Islet precursor cell (in vitro differentiated cells): Measurements from ENCODE around the gene CSF3.
"Not testable (repeated sequence)": the region's sequence is repeated elsewhere in the genome, so short reads cannot be mapped to it uniquely, and the experiment has no call there.

Source experiments
- DNase-seq: peaks from one replicate; pipeline ENCODE4 v3.0.0-alpha.2; 2018

Gene CSF3

GRCh38 chr17:39999067-39999466 is 16.2 kb upstream of the CSF3 start:
- DNase-seq, result no peak

GRCh38 chr17:40000161-40000560 is 15.1 kb upstream of the CSF3 start:
- no peak for DNase-seq

GRCh38 chr17:40001335-40001734 is 13.9 kb upstream of the CSF3 start:
- DNase-seq, result not testable (repeated sequence)

- DNase-seq, result no peak
These were observed 11.2 kb upstream of the CSF3 start for GRCh38 chr17:40004072-40004471.

DNA sequence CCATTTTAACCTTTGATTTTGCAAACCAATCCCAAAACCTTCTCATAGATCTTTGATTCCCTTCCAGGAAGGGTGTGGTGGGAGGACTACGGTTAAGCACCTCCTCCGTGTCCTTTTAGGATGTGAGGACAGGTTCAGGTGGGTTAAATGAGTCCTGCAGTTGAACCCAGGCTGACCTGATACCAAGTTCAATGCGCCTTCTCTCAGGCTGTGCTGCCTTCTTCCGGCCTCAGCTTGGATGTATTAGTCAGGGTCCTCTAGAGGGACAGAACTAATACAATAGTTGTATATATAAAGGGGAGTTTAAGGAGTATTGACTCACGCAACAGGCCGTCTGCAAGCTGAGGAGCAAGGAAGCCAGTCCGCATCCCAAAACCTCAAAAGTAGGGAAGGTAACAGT is 10.5 kb upstream of the CSF3 start:
- no peak for DNase-seq

DNA sequence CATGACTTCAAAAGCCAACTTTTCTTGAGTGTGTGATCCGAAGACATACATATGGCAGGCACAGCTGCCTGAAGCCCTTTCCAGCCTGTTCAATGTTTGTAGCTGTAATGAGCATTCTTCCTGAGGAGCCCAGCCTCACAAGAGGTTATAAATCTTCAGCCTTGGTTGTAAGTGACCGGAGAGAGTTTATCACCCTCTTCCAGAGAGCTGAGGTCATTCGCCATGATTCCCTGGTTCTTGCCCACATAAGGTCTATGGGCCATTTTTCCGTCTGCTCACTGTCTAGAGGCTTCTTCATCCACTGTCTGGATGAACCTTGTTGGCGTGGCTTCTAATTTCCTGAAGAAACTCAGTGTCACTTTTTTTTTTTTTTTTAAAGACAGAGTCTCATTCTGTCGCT is 9.7 kb upstream of the CSF3 start:
- no peak for DNase-seq

DNA sequence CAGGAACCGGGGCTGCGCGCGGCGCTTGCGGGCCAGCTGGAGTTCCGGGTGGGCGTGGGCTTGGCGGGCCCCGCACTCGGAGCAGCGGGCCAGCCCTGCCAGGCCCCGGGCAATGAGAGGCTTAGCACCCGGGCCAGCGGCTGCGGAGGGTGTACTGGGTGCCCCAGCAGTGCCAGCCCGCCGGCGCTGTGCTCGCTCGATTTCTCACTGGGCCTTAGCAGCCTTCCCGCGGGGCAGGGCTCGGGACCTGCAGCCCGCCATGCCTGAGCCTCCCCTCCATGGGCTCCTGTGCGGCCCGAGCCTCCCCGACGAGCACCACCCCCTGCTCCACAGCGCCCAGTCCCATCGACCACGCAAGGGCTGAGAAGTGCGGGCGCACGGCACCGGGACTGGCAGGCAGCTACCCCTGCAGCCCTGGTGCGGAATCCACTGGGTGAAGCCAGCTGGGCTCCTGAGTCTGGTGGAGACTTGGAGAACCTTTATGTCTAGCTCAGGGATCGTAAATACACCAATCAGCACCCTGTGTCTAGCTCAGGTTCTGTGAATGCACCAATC is 4.2 kb upstream of the CSF3 start:
- not testable (repeated sequence) for DNase-seq

GRCh38 chr17:40012017-40012647 is 3.1 kb upstream of the CSF3 start:
- DNase-seq, result not testable (repeated sequence)

DNA sequence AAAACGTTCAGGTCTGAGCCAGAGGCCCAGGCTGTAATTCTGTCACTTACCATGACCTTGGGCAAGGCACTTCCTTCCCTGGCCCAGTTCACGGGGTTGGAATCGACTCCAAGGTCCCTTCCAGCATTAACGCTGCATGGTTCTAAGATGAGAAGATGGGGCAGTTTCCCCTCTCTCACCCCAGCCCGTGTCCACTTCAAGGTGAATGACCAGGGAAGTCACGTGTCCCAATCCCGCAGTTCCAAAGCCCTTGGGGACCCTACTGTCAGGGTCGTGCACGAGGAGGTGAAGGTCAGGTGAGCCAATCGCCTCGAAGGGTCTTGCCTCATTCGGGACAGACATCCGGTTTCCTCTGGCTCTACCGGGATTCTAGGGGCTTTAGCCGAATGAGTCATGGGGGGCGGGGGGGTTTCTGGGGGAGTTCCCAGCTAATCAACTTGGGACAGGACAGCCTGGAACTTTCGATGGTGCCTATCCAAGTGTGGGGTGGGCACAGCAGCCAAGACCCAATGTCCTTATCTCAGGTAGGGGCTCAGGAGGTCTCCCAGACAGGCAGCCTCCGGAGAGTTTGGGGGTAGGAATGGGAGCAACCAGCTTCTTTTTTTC is 762 bp upstream of the CSF3 start:
- no peak for DNase-seq

GRCh38 chr17:40015998-40016985 is 1.1 kb downstream of the CSF3 start:
- no peak for DNase-seq

DNA sequence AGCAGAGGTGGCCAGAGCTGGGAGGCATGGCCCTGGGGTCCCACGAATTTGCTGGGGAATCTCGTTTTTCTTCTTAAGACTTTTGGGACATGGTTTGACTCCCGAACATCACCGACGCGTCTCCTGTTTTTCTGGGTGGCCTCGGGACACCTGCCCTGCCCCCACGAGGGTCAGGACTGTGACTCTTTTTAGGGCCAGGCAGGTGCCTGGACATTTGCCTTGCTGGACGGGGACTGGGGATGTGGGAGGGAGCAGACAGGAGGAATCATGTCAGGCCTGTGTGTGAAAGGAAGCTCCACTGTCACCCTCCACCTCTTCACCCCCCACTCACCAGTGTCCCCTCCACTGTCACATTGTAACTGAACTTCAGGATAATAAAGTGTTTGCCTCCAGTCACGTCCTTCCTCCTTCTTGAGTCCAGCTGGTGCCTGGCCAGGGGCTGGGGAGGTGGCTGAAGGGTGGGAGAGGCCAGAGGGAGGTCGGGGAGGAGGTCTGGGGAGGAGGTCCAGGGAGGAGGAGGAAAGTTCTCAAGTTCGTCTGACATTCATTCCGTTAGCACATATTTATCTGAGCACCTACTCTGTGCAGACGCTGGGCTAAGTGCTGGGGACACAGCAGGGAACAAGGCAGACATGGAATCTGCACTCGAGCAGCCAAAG is 2.3 kb downstream of the CSF3 start:
- DNase-seq, result no peak

GRCh38 chr17:40018211-40019121 is 3.2 kb downstream of the CSF3 start:
- DNase-seq, result no peak

DNA sequence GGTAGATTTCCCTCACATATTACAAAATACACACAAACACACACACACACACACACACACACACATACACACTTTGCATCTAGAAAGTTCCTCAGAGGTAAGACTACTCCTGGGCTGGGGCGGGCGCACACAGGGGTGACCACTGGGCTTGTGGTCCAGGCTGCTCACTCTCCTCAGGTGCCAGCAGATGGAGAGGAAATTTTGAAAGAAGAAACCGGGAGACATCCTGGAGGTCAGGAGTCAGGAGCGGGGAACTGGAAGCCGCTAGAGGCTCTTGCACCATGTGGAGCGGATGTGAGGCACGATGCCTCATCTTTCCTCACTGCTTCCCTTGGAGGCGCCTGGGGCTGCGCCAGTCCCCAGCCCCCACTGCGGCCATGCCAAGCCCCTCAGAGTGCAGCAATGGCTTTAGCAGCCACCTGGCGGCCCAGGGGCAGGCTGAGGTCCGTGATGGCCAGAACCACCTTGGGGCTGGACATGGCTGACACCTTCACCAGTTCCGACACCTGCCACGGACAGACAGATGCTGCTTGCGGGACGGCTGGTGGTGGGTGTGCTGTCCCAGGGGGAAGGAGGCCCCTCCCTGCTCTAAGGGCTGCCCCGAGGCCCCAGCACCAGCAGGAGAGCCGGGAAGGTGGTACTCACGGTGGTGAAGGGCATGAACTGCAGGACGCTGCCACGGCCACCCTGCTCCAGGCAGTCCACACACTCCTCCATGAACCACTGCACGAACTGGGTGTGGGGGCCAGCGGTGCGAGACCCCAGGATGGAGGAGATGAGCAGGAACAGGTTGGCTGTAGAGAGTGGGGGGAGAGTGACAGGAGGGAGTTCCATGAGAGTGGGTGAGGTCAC is 4.1 kb downstream of the CSF3 start:
- DNase-seq, result no peak

DNA sequence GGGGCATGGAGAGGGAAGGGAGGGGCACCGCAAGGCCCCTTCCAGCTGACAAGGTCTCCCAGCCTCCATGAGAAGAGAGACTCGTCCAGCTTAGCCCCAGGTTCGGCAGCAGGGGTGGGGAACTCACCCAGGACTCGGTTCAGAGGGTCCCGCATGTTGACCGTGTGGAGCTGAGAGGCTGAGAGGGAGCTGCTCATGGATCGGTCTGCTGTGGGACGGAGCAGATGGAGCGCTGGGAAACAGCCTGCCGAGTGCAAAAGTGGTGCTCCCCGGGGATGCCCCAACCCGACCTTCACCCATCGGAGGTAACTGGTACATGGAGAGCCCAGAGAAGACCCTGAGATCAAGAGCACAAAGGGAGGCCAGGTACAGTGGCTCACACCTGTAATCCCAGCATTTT is 4.9 kb downstream of the CSF3 start:
- DNase-seq, result no peak

DNA sequence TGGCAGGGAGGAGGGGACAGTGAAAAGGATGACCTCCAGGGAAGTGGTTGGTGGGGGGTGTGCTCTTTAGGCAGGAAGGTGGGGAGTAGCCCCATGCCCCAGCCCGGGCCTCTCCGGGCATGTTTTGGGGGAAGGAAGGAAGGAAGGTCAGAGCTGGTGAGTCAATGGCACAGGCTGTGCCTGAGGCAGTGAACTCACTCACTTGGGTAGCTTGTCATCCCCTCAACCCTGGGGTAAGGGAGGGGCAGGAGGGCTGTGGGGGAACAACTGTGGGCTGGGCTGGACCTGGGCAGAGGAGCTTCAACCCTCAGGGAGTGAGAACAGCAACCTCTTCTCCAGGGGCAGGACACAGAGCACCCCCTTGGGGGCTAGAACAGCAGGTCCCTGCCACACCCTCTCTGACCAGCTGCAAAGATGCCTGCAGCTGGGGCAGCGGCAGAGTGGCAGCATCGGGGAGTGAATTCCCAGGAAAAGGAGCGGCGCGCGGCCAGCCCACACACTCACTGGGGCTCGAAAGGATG is 6.3 kb downstream of the CSF3 start:
- DNase-seq, result no peak

DNA sequence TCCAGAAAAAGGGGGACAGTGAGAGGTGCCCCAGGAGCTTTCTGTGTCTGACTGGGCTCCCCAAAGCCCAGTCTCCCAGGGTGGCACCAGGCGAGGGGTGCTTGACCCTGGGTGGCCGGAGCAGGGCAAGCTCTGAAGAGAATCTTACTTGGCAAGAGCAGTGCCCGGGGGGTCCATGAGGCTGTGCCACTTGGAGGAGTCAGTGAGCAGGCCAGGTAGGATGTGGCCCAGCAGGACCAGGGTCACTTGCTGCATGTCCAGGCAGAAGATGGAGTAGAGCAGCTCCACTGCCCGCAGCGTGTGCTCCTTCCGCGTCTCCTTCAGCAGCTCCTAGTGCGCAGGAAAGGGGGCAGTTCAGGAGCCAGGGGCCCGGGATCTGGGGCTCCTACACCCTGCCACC is 7.3 kb downstream of the CSF3 start:
- DNase-seq, result no peak

- no peak for DNase-seq
These were observed 7.8 kb downstream of the CSF3 start for GRCh38 chr17:40022961-40023541.

DNA sequence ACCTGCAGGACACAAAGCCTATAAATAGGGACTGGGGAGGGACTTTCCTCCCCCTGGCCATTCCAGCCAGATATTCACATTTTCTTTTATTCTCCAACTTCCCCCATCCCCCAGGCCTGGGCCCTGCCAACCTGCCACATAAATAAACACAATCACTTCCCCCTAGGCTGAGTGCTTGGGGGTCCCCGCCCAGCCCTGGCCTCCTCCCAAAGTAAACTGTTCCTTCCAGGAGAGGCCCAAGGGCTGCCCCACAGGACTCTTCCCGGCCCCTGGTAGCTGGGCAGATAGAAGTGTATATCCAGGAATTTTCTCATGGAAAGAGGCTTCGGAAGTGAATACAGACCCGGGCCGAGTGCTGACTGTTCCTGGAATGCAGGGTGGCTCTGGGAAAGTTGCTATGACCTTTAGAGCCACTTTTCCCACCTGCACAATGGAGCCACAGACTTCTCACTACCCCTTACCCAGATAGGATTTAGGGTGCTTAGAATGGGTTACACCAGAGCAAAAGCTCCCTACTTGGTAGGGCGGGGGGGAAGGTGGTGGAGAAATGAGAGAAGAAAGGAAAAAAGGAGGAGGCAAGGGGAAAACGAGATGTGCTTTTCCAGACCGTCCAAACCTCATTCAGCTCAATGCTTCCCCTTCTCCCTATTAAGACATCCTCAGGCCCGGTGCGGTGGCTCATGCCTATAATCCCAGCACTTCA is 8.5 kb downstream of the CSF3 start:
- no peak for DNase-seq

DNA sequence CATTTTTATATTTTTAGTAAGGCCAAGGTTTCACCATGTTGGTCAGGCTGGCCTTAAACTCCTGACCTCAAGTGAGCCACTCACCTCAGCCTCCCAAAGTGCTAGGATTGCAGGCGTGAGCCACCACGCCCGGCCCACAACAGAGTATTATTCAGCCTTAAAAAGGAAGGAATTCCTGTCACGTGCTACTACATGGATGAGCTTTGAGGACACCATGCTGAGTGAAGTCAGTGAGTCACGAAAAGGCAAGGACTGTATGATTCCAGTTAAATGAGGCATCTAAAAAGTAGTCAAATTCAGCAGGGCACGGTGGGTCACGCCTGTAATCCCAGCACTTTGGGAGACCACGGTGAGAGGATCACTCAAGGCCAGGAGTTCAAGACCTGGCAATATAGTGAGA is 9.7 kb downstream of the CSF3 start:
- no peak for DNase-seq

GRCh38 chr17:40025559-40025958 is 10.3 kb downstream of the CSF3 start:
- DNase-seq, result no peak
